DMS 273 (cell line): Measurements from ENCODE around the gene TCF4.

Experiments
- DNase-seq: peaks from one replicate; lab custom pipeline; 2025; ENCODE audit not compliant: unreplicated experiment; lab: John Stamatoyannopoulos, UW

TCF4 gene

DNA sequence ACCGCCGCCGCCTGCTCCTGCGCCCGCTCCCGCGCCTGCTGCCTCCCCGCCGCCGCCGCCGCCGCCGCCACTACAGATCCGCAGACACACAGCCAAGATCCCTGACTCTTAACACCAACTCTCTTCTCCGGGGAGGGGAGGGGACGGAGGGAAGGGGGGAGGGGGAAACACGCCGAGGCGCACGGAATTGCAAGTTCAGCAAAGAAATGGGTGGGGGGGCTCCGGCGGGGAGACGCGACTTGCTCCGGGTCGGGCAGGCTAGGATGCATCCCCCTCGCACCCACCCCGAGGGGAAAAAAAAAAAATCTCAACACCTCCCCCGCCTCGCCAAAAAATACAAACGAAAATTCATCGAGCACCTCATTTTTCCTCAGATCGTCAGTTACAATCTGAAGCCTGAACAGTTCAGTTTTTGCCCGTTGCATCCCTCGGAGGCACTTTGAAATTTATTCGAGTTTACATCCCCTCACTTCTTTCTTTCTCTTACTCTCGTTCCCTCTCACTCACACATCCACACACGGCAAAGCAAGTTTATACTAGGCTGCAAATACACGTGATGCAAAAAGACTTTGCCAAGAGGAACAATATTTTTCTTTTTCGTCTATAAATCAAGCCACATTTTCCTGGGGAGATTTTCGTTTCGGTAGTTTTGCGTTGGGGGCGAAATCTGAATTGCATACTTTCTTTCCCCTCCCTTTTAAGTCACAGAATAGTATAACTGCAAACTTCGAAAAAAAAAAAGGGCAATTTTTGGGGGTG, at the start of gene TCF4:
TCF4 (minus strand) TSS at position 82 of the 759 bp plus-strand sequence. CDS start 1,076 bp downstream, outside the sequence.
- peak; percentile 84 for DNase-seq

DNA sequence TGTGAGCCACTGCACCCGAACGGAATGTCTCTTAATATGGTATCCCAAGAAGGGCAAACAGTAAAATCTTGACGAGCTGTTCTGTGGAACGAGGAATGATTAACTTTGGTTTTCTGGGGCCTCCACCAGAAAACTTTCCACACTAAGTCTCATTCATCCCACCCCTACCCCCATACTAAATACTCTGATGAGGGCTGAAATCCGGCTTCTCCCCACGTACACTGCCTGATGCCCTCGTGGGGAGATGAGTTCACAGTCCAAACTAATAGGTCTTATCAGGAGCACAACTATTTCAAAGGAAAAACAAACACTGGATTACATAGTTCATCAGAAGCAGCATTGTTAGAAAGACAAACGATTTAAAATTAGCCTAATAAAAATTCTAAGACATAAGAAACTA, 49.2 kb upstream of the TCF4 start:
- DNase-seq, result no peak

DNA sequence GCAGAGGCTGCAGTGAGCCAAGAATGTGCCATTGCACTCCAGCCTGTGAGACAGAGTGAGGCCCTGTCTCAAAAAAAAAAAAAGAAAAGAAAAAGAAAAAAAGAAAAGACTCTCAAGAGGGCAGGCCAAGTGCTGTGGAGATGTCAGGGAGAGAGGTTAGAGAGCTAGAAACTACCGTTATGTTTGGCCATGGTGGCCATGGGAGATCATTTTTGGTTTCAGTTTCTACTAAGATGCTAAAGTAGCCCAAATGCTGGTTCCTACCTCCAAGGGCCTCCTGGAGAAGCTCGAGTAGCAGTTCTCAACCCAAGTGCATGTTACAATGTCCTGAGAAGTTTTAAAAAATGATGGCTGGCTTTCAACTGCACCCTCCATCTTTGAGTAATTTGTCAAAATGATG, 47.4 kb upstream of the TCF4 start:
- no peak for DNase-seq

GRCh38 chr18:55634545-55634944, 46.6 kb upstream of the TCF4 start:
- no peak for DNase-seq

GRCh38 chr18:55633032-55633431, 45.0 kb upstream of the TCF4 start:
- DNase-seq, result no peak

- DNase-seq, result no peak
Measured at GRCh38 chr18:55629133-55629532, 41.1 kb upstream of the TCF4 start.

GRCh38 chr18:55627007-55627406, 39.0 kb upstream of the TCF4 start:
- DNase-seq, result no peak

GRCh38 chr18:55625901-55626300, 37.9 kb upstream of the TCF4 start:
- no peak for DNase-seq

DNA sequence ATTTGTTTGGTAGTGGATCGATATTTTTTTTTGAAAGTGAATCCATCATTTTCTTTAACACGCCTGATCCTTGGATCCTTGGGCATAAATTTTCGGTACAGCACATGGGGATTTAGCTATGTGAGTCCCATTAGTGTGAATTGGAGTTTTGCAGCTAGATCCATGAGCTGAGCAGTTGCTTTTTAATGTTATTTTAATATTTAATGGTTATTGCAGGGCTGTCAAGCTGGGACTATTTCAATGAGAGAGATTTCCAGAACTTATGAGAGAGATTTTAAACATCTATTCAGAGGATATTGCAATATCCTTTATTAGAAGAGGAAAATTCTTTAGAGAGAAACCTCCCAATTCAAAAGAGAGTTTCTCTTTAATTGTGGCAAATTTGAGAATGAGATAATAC, 35.6 kb upstream of the TCF4 start:
- DNase-seq, result no peak

DNA sequence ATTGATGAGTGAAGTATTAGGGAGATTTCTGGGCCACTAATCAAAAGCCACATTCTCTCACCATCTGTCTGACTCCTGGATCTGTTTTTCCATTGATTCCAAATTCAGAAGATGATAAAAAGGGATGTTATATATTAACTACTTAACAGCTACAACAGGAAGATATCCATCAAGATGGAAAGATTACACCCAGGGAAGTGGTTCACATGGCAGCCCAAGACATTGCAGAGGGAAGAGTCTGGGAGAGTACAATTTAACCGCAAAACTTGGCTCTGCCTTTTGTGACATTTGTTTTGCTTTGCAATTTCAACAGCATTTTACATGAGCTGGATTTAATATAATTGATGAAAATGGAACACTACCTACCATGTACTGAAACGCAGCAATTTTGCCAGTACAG, 22.5 kb upstream of the TCF4 start:
- DNase-seq, result peak; percentile 40

DNA sequence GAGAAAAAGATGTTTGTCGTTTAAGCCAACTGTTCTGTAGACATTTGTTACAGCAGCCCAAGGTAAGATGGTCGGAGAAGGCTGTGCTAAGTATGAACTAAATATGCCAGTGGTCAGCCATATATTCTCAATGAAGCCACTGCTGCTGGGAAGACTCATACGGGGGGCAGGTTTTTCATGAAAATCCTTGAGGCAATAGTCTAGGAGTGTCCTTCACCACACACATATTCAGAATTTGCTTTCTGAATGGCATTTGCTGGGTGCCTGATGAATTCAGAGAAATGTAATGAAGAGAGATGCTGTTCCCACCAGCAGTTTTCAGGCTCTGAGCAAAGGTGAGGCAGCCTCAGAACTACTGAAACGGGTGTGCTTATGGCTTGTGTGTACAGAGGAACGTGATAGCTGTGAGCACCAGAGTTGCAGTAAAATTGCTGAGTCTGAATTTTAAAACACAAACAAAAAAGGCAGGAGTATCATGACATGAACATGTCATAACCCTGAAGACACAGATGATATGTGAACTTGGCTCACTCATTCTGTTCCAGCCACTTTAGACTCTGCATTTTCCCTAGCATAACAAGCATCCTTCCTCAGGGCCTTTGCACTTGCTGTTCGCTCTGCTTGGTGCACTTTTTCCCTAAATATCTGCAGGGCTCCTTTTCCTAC, 21.3 kb upstream of the TCF4 start:
- no peak for DNase-seq

- DNase-seq, result no peak
Measured at GRCh38 chr18:55608497-55608896, 20.5 kb upstream of the TCF4 start.

DNA sequence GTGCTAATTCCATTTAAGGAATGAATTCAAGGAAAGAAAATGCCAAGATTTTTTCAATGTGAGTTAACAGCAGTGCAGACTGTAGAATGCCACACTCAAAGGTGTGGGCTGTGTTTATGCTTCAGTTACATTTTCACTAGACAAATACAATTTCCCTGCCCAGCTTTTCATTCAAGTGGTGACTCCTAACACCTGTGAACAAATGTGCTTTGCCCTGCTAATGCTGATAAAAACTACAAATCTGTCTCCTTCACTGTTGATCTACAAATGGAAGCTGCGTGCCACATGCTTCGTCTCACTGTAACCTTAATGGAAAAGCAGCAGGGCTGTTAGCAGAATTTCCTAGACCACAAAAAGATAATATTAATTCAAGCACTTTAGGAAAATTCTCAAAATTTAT, 19.8 kb upstream of the TCF4 start:
- DNase-seq, result no peak

- DNase-seq, result no peak
Measured at GRCh38 chr18:55605733-55606338, 17.8 kb upstream of the TCF4 start.

GRCh38 chr18:55603775-55604174, 15.8 kb upstream of the TCF4 start:
- no peak for DNase-seq

- no peak for DNase-seq
Measured at GRCh38 chr18:55593888-55594287, 5.9 kb upstream of the TCF4 start.

DNA sequence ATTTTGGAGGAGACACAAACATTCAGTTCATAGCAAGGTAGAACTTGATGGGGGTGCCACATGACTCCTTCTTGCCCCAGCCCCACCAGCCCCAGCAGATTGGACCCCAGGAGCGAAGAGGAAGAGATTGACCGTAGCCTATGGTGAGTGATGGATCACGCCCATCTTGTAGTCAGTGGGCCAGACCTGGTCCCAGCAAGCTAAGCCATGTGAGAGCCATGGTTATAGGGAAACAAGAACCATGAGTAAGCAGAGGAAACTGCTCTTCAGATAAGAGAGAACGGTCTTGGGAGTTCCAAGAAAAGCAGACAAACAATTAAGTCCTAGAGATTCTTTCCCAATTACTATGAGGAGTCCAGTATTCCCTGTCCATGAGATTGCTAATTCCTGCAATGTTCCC, 4.6 kb upstream of the TCF4 start:
- DNase-seq, result no peak

DNA sequence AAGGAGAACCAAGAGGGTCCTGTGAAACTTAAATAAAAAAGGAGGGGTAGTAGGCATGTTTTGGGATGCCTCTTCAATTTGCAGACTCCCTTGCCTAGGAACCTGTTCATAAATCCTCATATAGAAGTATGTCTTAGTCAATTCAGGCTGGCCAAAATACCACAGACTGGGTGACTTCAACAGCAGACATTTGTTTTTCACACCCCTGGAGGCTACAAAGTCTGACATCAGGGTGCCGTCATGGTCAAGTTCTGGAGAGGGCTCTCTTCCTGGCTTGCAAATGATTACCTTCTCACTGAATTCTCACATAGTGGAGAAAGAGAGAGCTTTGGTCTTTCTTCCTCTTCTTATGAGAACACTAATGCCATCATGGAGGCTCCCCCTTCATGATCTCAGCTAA, 4.1 kb upstream of the TCF4 start:
- DNase-seq, result no peak

- DNase-seq, result peak; percentile 98
Measured at GRCh38 chr18:55589625-55590291, 1.8 kb upstream of the TCF4 start.

- peak; percentile 58 for DNase-seq
Measured at GRCh38 chr18:55588870-55589595, 1.0 kb upstream of the TCF4 start.
